Vagina (tissue), 2 donors: ENCODE results near the gene GH2. TPM values are rescaled to one million over a fixed set of nuclear protein-coding genes. Genes with fewer than 3 reads are reported as not detected.
"Not testable (repeated sequence)": the region's sequence is repeated elsewhere in the genome, so short reads cannot be mapped to it uniquely, and the experiment has no call there.

Source experiments
- DNase-seq, 2 donors: peaks; one replicate each; pipeline ENCODE4 v3.0.0-alpha.2; 2017; ENCODE audit errors: extremely low spot score in 2 of 2
- H3K27ac ChIP-seq: fragments of 200-600 bp; sonication (generic); one replicate; pipeline ENCODE4 v1.5.1; 2019
- H3K27me3 ChIP-seq: fragments of 200-600 bp; sonication (generic); one replicate; pipeline ENCODE4 v1.5.1; 2019
- H3K36me3 ChIP-seq, 2 donors: fragments of 200-600 bp; sonication (generic); one replicate each; pipeline ENCODE4 v1.5.1; 2017 to 2019
- H3K4me1 ChIP-seq: fragments of 200-600 bp; sonication (generic); one replicate; pipeline ENCODE4 v1.5.1; 2019
- H3K4me3 ChIP-seq, 2 donors: fragments of 200-600 bp; sonication (generic); 1 replicate in 1 of 2; 2 replicates in 1 of 2; pipeline ENCODE4 v1.5.1; 2016 to 2019
- H3K9me3 ChIP-seq: fragments of 200-600 bp; sonication (generic); one replicate; pipeline ENCODE4 v1.5.1; 2019
- CTCF ChIP-seq, 3 experiments: fragments of 450-650 bp in 2 of 3; fragments of 200-600 bp in 1 of 3; sonication (generic) in 1 of 3; IDR thresholded peaks; one replicate each; pipeline ENCODE4 v1.5.1; 2017 to 2019; ENCODE audit warnings: antibody characterized with exemption in 3 of 3, mild to moderate bottlenecking in 2 of 3, moderate library complexity in 2 of 3
- POLR2A ChIP-seq, 2 donors: fragments of 450-650 bp; IDR thresholded peaks; one replicate each; pipeline ENCODE4 v1.6.1; 2017; ENCODE audit warnings: antibody characterized with exemption in 2 of 2, mild to moderate bottlenecking in 2 of 2, moderate library complexity in 2 of 2
- POLR2AphosphoS5 ChIP-seq, 2 donors: sonication (generic); formaldehyde crosslinking; IDR thresholded peaks; one replicate each; pipeline ENCODE4 v1.9.0; 2017; ENCODE audit warnings: antibody characterized with exemption in 2 of 2, mild to moderate bottlenecking in 2 of 2, low read depth in 1 of 2; ENCODE audit not compliant: insufficient read depth in 1 of 2
- intact Hi-C: fragments of 100-400 bp; cut with DNase I; formaldehyde crosslinking; loops from one replicate; pipeline ENCODE4 v1.15.1; 2023
- total RNA-seq: library from RNA; depleted of rRNA; stranded (reverse); fragments of >200 nt; gene quantifications from one replicate; pipeline ENCODE4 v1.2.3, GENCODE V29; 2016

The GH2 gene
- total RNA-seq, 1 donor from 2014 or later, result not detected

GRCh38 chr17:63928172-63928666 is 46.5 kb upstream of the GH2 start:
- Histone ChIP-seq H3K27ac (no peak overlapping the region), H3K4me3 (no peak overlapping the region), H3K9me3 (no peaks in the 10 kb centered on the region), H3K4me1 (peaks cover 22% of the 10 kb centered on the region), H3K27me3 (no peaks in the 10 kb centered on the region), H3K36me3 (no peaks in the 10 kb centered on the region)
- intact Hi-C loops, result no loop called here
- TF ChIP-seq POLR2A (IDR thresholded peaks at IDR 0.05), result no peak
- TF ChIP-seq CTCF (IDR thresholded peaks at IDR 0.05), result no peak
- no peak for TF ChIP-seq POLR2AphosphoS5 (IDR thresholded peaks at IDR 0.05; ENCODE audit: insufficient read depth in 1 of 2, low read depth in 1 of 2)
- DNase-seq, result no peak

- Histone ChIP-seq H3K27ac (no peak overlapping the region), H3K4me1 (peaks cover 22% of the 10 kb centered on the region), H3K9me3 (no peaks in the 10 kb centered on the region), H3K27me3 (no peaks in the 10 kb centered on the region), H3K36me3 (no peaks in the 10 kb centered on the region), H3K4me3 (no peak overlapping the region)
- intact Hi-C loops, result no loop called here
- DNase-seq, result no peak
- no peak for TF ChIP-seq CTCF (IDR thresholded peaks at IDR 0.05)
- no peak for TF ChIP-seq POLR2A (IDR thresholded peaks at IDR 0.05)
- TF ChIP-seq POLR2AphosphoS5 (IDR thresholded peaks at IDR 0.05; ENCODE audit: insufficient read depth in 1 of 2, low read depth in 1 of 2), result no peak
Measured at GRCh38 chr17:63927464-63928171, 45.9 kb upstream of the GH2 start.

GRCh38 chr17:63926164-63926563 is 44.4 kb upstream of the GH2 start:
- Histone ChIP-seq H3K4me1 (peaks cover 11% of the 10 kb centered on the region), H3K9me3 (no peaks in the 10 kb centered on the region), H3K27me3 (no peaks in the 10 kb centered on the region), H3K36me3 (no peaks in the 10 kb centered on the region), H3K27ac (no peak overlapping the region), H3K4me3 (no peak overlapping the region)
- TF ChIP-seq POLR2AphosphoS5 (IDR thresholded peaks at IDR 0.05; ENCODE audit: insufficient read depth in 1 of 2, low read depth in 1 of 2) (no peak), POLR2A (IDR thresholded peaks at IDR 0.05) (no peak), CTCF (IDR thresholded peaks at IDR 0.05) (no peak)
- DNase-seq, result no peak
- intact Hi-C loops, result no loop called here

GRCh38 chr17:63925615-63926014 is 43.9 kb upstream of the GH2 start:
- no peak for TF ChIP-seq POLR2AphosphoS5 (IDR thresholded peaks at IDR 0.05; ENCODE audit: insufficient read depth in 1 of 2, low read depth in 1 of 2)
- no peak for TF ChIP-seq POLR2A (IDR thresholded peaks at IDR 0.05)
- TF ChIP-seq CTCF (IDR thresholded peaks at IDR 0.05), result no peak
- Histone ChIP-seq H3K9me3 (no peaks in the 10 kb centered on the region), H3K27me3 (no peaks in the 10 kb centered on the region), H3K36me3 (no peaks in the 10 kb centered on the region), H3K4me1 (peaks cover 6% of the 10 kb centered on the region), H3K4me3 (no peak overlapping the region), H3K27ac (no peak overlapping the region)
- intact Hi-C loops, result no loop called here
- DNase-seq, result no peak

GRCh38 chr17:63922402-63922801 is 40.7 kb upstream of the GH2 start:
- H3K27me3 ChIP-seq, H3K27ac ChIP-seq, intact Hi-C loops, H3K9me3 ChIP-seq, H3K36me3 ChIP-seq, DNase-seq, H3K4me1 ChIP-seq, H3K4me3 ChIP-seq: not testable (repeated sequence)

GRCh38 chr17:63920779-63921178 is 39.0 kb upstream of the GH2 start:
- intact Hi-C loops, DNase-seq, H3K4me3 ChIP-seq, H3K9me3 ChIP-seq, H3K27me3 ChIP-seq, H3K36me3 ChIP-seq, H3K27ac ChIP-seq, H3K4me1 ChIP-seq: not testable (repeated sequence)

- DNase-seq, H3K4me1 ChIP-seq, intact Hi-C loops, H3K36me3 ChIP-seq, H3K27me3 ChIP-seq, H3K27ac ChIP-seq, H3K4me3 ChIP-seq, H3K9me3 ChIP-seq: not testable (repeated sequence)
Measured at GRCh38 chr17:63920050-63920449, 38.3 kb upstream of the GH2 start.
